GM23338 (cell line): ENCODE measurements around the gene SLC6A3. TPM values are rescaled to one million over a fixed set of nuclear protein-coding genes. Genes with fewer than 3 reads are reported as not detected.
A peak's percentile ranks its signal among the peaks of the same experiment; 100 is the strongest.

Experiments used
- ATAC-seq: fragments of 200-7000 bp; cut with Tn5 transposase; 3 replicates; pipeline ENCODE4 v1.9.1; 2020
- DNase-seq: peaks from one replicate; pipeline ENCODE4 v3.0.0-alpha.2; 2015; ENCODE audit warnings: low spot score
- H2AFZ ChIP-seq: fragments of 200-600 bp; sonication (generic); 2 replicates; pipeline ENCODE4 v1.8.0; 2016; ENCODE audit warnings: antibody characterized with exemption, mild to moderate bottlenecking, moderate library complexity
- H3F3A ChIP-seq: fragments of 200-600 bp; sonication (generic); replicated peaks from 2 replicates; pipeline ENCODE4 v1.8.0; 2017; ENCODE audit warnings: antibody characterized with exemption, mixed run types, low read depth
- H3K27ac ChIP-seq: fragments of 200-600 bp; sonication (generic); 2 replicates; pipeline ENCODE4 v1.6.1; 2016; ENCODE audit warnings: low read depth
- H3K27me3 ChIP-seq: fragments of 200-600 bp; sonication (generic); 2 replicates; pipeline ENCODE4 v1.8.0; 2016; ENCODE audit warnings: mild to moderate bottlenecking, mixed run types, moderate library complexity; ENCODE audit not compliant: insufficient read depth
- H3K36me3 ChIP-seq: fragments of 200-600 bp; sonication (generic); 2 replicates; pipeline ENCODE4 v1.8.0; 2016; ENCODE audit warnings: mild to moderate bottlenecking; ENCODE audit not compliant: insufficient read depth
- H3K4me1 ChIP-seq: fragments of 200-600 bp; sonication (generic); 2 replicates; pipeline ENCODE4 v1.8.0; 2016; ENCODE audit warnings: mild to moderate bottlenecking, moderate library complexity; ENCODE audit not compliant: insufficient read depth
- H3K4me2 ChIP-seq: fragments of 200-600 bp; sonication (generic); 2 replicates; pipeline ENCODE4 v1.7.1; 2017; ENCODE audit warnings: mixed run types
- H3K4me3 ChIP-seq: fragments of 200-600 bp; sonication (generic); 2 replicates; pipeline ENCODE4 v1.6.1; 2016; ENCODE audit warnings: mixed run types
- H3K79me2 ChIP-seq: fragments of 200-600 bp; sonication (generic); replicated peaks from 2 replicates; pipeline ENCODE4 v1.8.0; 2017; ENCODE audit warnings: mild to moderate bottlenecking; ENCODE audit not compliant: insufficient read depth
- H3K9me2 ChIP-seq: fragments of 200-600 bp; sonication (generic); 2 replicates; pipeline ENCODE4 v1.8.0; 2017; ENCODE audit not compliant: insufficient read depth
- H4K20me1 ChIP-seq: fragments of 200-600 bp; sonication (generic); replicated peaks from 2 replicates; pipeline ENCODE4 v1.8.0; 2017; ENCODE audit warnings: mild to moderate bottlenecking; ENCODE audit not compliant: insufficient read depth
- H3K27ac Mint-ChIP-seq: 2 replicates; pipeline ENCODE4 v1.8.0; 2020; ENCODE audit warnings: inconsistent platforms, mild to moderate bottlenecking, moderate library complexity, mixed read lengths
- H3K27me3 Mint-ChIP-seq: 3 replicates; pipeline ENCODE4 v1.8.0; 2022; ENCODE audit warnings: low read depth, mild to moderate bottlenecking, moderate library complexity, mixed read lengths, inconsistent platforms; ENCODE audit not compliant: insufficient read depth, poor library complexity
- H3K36me3 Mint-ChIP-seq: 3 replicates; pipeline ENCODE4 v1.8.0; 2021; ENCODE audit warnings: low read depth, mild to moderate bottlenecking, inconsistent platforms, moderate library complexity, mixed read lengths
- H3K4me1 Mint-ChIP-seq: 3 replicates; pipeline ENCODE4 v1.8.0; 2020; ENCODE audit warnings: mild to moderate bottlenecking, inconsistent platforms, mixed read lengths
- H3K4me3 Mint-ChIP-seq: 3 replicates; pipeline ENCODE4 v1.8.0; 2021; ENCODE audit warnings: moderate library complexity, mild to moderate bottlenecking, inconsistent platforms, mixed read lengths
- H3K9me3 Mint-ChIP-seq: 3 replicates; pipeline ENCODE4 v1.8.0; 2020; ENCODE audit warnings: moderate library complexity, mild to moderate bottlenecking, inconsistent platforms, mixed read lengths
- CREB1 ChIP-seq: fragments of 250-450 bp; sonication (Bioruptor Pico); IDR thresholded peaks from 2 replicates; pipeline ENCODE4 v1.5.0; 2020; ENCODE audit warnings: low read depth, mild to moderate bottlenecking, moderate library complexity
- ETS1 ChIP-seq: IDR thresholded peaks from 2 replicates; pipeline ENCODE4 v1.6.1; 2016; ENCODE audit warnings: antibody characterized with exemption
- EZH2 ChIP-seq: fragments of 200-600 bp; sonication (generic); IDR thresholded peaks from one replicate; pipeline ENCODE4 v1.8.0; 2017; ENCODE audit warnings: antibody characterized with exemption, mild to moderate bottlenecking, low read depth; ENCODE audit not compliant: unreplicated experiment
- EZH2phosphoT487 ChIP-seq: fragments of 200-600 bp; sonication (generic); IDR thresholded peaks from one replicate; pipeline ENCODE4 v1.8.1; 2018; ENCODE audit warnings: antibody characterized with exemption; ENCODE audit not compliant: unreplicated experiment
- JUNB ChIP-seq: IDR thresholded peaks from one replicate; pipeline ENCODE4 v1.6.1; 2016; ENCODE audit warnings: antibody characterized with exemption; ENCODE audit not compliant: unreplicated experiment
- NANOG ChIP-seq: IDR thresholded peaks from 2 replicates; pipeline ENCODE4 v1.6.1; 2016; ENCODE audit warnings: antibody characterized with exemption, borderline replicate concordance
- POLR2AphosphoS5 ChIP-seq: IDR thresholded peaks from 2 replicates; pipeline ENCODE4 v1.6.1; 2016; ENCODE audit warnings: antibody characterized with exemption, low read depth
- REST ChIP-seq: IDR thresholded peaks from one replicate; pipeline ENCODE4 v1.6.1; 2018; ENCODE audit warnings: antibody characterized with exemption; ENCODE audit not compliant: unreplicated experiment
- STAT1 ChIP-seq: IDR thresholded peaks from one replicate; pipeline ENCODE4 v1.6.1; 2016; ENCODE audit warnings: antibody characterized with exemption; ENCODE audit not compliant: unreplicated experiment
- ZNF114 ChIP-seq: fragments of 250-450 bp; sonication (Bioruptor Pico); IDR thresholded peaks from 2 replicates; pipeline ENCODE4 v1.5.0; 2020; ENCODE audit warnings: mild to moderate bottlenecking, moderate library complexity
- ZNF331 ChIP-seq: fragments of 250-450 bp; sonication (Bioruptor Pico); IDR thresholded peaks from 2 replicates; pipeline ENCODE4 v1.5.0; 2020; ENCODE audit warnings: low read depth, mild to moderate bottlenecking, moderate library complexity
- polyA plus RNA-seq: library from polyadenylated mRNA; unstranded; fragments of >200 nt; fragmentation: Nextera tagmentation; extraction: Ambion mirVana; gene quantifications from 2 replicates; pipeline ENCODE4 v1.2.1, GENCODE V29; 2016
- total RNA-seq: library from RNA; depleted of rRNA; stranded (reverse); fragments of >200 nt; shearing (Covaris generic); gene quantifications from 2 replicates; pipeline ENCODE4 v1.2.3, GENCODE V29; 2014
- TF ChIP-seq, protein P1 (sequence below), 2 experiments: fragments of 200-600 bp in 1 of 2; sonication (generic) in 1 of 2; conservative IDR thresholded peaks; 2 replicates each; pipeline versions ENCODE4 v1.5.1 to v1.6.1; 2016 to 2017; ENCODE audit warnings: antibody characterized with exemption in 2 of 2, low read depth in 2 of 2, mild to moderate bottlenecking in 2 of 2, moderate library complexity in 1 of 2

The SLC6A3 gene
- total and polyA plus RNA-seq, 2 experiments from 2014 or later = 0.76 to 1.0 TPM

GRCh38 chr5:1483856-1484729 is 38.9 kb upstream of the SLC6A3 start (continued):
- no peak for TF ChIP-seq EZH2
- no peak for TF ChIP-seq REST
- TF ChIP-seq NANOG = no peak
- no peak for TF ChIP-seq ZNF331 (CRISPR knock-in tag)
- TF ChIP-seq STAT1 = no peak
- no peak for TF ChIP-seq CREB1

- peaks cover 18% of the 10 kb centered on the region for H3K36me3 ChIP-seq
- peak overlapping the region; percentile 62; the same call in 1 of the 2 replicates for H3K27ac Mint-ChIP-seq
- TF ChIP-seq POLR2AphosphoS5 (no peak), ETS1 (no peak), EZH2phosphoT487 (no peak), STAT1 (no peak), ZNF114 (CRISPR knock-in tag) (no peak), NANOG (no peak), JUNB (no peak), CREB1 (no peak), ZNF331 (CRISPR knock-in tag) (no peak)
- TF ChIP-seq, protein P1, sequence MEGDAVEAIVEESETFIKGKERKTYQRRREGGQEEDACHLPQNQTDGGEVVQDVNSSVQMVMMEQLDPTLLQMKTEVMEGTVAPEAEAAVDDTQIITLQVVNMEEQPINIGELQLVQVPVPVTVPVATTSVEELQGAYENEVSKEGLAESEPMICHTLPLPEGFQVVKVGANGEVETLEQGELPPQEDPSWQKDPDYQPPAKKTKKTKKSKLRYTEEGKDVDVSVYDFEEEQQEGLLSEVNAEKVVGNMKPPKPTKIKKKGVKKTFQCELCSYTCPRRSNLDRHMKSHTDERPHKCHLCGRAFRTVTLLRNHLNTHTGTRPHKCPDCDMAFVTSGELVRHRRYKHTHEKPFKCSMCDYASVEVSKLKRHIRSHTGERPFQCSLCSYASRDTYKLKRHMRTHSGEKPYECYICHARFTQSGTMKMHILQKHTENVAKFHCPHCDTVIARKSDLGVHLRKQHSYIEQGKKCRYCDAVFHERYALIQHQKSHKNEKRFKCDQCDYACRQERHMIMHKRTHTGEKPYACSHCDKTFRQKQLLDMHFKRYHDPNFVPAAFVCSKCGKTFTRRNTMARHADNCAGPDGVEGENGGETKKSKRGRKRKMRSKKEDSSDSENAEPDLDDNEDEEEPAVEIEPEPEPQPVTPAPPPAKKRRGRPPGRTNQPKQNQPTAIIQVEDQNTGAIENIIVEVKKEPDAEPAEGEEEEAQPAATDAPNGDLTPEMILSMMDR (conservative IDR thresholded peaks at IDR 0.05; ENCODE audit: low read depth in 2 of 2) = no peak
These were observed 37.8 kb upstream of the SLC6A3 start for GRCh38 chr5:1483064-1483463.

More at GRCh38 chr5:1483064-1483463, 37.8 kb upstream of the SLC6A3 start:
- H3K9me3 Mint-ChIP-seq = no peaks in the 10 kb centered on the region; the same call in 2 of the 3 replicates
- Histone ChIP-seq H2AFZ (no peak overlapping the region), H3F3A (peaks cover 9% of the 10 kb centered on the region; the same call in 1 of the 2 replicates), H3K9me2 (no peaks in the 10 kb centered on the region), H3K79me2 (peaks cover 16% of the 10 kb centered on the region; the same call in 1 of the 2 replicates), H4K20me1 (peaks cover 7% of the 10 kb centered on the region; the same call in 1 of the 2 replicates), H3K27me3 (no peaks in the 10 kb centered on the region), H3K4me2 (no peak overlapping the region), H3K27ac (no peak overlapping the region), H3K4me1 (no peaks in the 10 kb centered on the region), H3K4me3 (no peak overlapping the region)
- no peak overlapping the region for H3K4me3 Mint-ChIP-seq
- peaks cover 11% of the 10 kb centered on the region for H3K27me3 Mint-ChIP-seq
- DNase-seq = no peak
- ATAC-seq = no peak
- peaks cover 5% of the 10 kb centered on the region; the same call in 1 of the 3 replicates for H3K4me1 Mint-ChIP-seq
- H3K36me3 Mint-ChIP-seq = peaks cover 61% of the 10 kb centered on the region
